ENCODE data around the gene CHSY3.

DNA sequence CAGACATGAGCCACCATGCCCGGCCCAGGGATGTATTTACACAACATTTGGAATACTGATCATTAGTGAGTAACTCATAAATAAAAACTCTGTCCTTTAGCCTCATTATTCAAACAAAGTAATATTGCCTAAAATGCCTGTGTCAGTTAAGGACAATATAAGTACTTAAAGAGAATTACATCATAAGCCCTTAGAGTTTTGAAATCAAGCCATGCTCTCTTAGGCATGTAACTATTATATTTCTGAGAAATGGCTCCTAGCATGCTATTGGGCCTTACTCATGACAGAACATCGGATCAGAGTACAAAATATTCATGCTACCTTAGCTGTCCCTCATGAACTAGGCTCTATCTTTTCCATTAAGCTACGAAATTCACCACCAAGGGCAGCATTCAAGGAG lies 309.3 kb downstream of the CHSY3 start:
- TF ChIP-seq, protein P1, sequence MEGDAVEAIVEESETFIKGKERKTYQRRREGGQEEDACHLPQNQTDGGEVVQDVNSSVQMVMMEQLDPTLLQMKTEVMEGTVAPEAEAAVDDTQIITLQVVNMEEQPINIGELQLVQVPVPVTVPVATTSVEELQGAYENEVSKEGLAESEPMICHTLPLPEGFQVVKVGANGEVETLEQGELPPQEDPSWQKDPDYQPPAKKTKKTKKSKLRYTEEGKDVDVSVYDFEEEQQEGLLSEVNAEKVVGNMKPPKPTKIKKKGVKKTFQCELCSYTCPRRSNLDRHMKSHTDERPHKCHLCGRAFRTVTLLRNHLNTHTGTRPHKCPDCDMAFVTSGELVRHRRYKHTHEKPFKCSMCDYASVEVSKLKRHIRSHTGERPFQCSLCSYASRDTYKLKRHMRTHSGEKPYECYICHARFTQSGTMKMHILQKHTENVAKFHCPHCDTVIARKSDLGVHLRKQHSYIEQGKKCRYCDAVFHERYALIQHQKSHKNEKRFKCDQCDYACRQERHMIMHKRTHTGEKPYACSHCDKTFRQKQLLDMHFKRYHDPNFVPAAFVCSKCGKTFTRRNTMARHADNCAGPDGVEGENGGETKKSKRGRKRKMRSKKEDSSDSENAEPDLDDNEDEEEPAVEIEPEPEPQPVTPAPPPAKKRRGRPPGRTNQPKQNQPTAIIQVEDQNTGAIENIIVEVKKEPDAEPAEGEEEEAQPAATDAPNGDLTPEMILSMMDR (IDR thresholded peaks at IDR 0.05), result no peak
- no peak for TF ChIP-seq POLR2A (IDR thresholded peaks at IDR 0.05)
